ENCODE data around the gene BAIAP2L2.
A peak's percentile ranks its signal among the peaks of the same experiment; 100 is the strongest.
"Not testable (repeated sequence)": the region's sequence is repeated elsewhere in the genome, so short reads cannot be mapped to it uniquely, and the experiment has no call there.

BAIAP2L2 gene

DNA sequence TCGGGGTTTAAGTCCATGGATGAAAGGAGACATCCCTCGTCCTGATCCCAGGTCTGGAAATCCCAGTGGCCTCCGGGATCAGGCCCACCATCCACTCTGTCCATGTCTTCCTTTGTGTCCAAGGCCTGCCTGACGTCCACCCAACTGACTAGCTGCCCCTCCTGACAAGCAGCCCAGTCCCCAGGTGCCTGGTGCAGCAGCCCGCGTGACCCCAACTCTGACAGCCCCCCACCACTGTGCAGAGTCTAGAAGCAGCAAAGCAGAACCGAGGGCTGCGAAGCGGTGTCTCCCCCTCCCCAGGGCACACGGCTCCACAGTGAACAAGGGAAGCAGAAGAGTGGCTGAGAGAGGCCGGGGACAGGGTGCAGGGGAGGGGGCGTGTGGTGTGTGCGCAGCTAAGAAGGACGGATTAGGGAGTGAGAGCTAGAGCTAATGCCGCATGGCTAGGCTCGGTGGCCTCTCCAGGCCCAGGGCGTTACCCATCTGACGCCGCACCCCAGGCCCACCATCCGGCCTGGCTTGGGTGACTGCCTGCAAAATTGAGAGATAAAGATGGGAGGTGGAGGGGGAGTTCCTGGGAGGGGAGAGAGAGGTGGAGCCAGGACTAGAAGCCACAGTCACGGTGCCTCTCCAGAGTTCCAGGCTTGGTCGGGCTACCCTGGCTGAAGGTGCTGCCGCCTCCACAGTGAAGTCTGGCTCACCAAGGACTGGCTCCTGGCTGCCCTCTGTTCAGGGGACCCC lies 16.6 kb upstream of the BAIAP2L2 start:
- DNase-seq: no peak

DNA sequence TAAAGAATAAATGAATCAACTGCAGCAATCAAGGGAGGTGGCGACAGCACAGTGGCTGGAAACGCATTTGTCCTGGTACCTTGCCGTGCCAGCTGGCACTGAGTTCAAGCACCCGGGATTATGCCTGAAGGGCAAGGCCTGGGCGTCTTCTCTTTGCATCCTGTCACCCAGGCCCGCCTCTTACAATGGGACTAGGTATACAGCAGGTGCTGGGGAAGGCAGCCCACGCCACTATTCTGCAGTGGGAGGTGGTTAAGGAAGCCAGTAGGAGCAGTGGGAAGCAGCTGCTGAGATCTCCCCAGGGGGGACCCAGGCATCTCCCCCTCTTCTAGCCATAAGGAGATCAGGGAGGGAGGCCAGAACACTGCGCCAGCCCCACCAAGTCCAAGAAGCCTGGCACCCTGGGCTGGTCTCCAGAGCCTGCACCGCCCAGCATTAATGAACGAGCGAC lies 15.3 kb upstream of the BAIAP2L2 start:
- DNase-seq: no peak

DNA sequence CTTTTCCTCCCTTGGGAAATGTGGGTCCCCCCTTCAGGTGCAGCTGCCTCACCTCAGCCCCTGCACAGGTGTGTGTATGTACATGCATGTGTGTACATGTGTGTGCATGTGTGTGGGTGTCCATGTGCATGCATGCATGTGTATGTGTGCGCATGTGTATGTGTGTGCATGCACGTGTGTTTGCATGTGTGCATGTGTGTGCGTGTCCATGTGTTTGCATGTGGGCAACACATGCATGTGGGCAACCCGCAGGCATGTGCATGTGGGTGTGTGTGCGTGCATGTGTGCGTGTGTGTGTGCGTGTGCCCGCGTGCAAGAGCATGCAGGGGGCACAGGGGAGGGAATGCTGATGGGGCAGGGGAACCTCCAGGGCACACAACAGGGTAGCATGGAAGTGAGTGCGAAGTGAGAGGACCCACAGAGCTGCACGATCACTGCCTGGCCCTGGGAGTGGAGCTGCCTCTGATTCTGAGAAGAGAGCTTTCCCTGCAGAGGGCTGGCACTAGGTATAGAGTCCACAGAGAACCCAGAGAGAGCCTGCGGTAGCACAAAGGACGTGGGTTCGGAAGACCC lies 14.6 kb upstream of the BAIAP2L2 start:
- DNase-seq: no peak

DNA sequence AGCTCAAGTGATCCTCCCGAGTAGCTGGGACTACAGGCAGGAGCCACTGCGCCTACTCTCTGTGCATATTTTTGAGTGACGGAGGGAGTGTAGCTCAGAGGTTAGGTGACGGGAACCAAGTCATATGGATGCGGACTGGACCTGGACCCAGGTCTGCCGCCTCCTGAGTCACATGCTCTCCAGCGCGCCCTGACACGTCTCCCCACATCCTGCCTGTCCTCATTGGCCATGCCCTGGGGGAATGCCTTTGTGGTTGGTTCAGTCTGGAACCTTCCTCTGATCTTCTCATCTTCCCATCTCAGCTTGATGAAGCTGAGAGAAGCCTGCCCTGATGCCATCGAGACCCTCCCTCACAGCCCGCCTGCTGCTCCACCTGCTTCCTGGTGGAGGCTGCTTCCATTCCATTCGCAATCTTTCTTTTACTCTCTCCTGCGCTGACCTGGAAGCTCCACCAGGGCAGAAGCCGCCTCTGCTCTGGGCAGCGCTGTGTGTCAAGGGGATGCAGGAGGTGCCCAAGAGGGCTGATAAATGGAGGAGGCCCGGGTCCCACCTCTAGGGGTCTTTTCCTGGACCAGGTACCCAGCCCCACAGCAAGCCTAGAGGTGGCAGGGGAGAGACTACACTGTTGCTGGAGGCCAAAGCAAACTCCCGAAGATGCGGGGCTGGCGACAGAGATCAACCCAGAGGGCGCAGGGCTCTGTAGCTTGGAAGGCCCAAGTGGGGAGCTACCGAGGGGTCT lies 13.9 kb upstream of the BAIAP2L2 start:
- no peak for DNase-seq

DNA sequence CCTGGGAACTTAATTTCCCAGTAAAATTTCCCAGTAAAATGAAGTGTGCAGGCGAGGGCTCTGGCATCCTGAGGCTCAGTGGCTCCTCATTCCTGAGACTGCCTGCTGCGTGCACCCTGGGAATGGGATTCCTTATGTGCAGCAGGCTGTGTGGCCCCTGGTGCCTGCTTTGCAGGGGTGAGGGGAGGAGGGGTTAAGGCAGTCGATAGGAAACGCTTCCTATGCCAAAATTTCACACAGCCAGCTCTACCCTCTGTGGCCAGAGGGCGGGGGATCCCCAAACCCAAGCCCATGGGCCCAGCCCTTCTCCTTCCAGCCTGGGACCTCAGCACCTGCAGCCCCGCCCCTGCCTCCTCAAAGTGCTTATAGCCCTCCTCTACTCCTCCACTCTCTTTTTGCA lies 12.1 kb upstream of the BAIAP2L2 start:
- DNase-seq: no peak

DNA sequence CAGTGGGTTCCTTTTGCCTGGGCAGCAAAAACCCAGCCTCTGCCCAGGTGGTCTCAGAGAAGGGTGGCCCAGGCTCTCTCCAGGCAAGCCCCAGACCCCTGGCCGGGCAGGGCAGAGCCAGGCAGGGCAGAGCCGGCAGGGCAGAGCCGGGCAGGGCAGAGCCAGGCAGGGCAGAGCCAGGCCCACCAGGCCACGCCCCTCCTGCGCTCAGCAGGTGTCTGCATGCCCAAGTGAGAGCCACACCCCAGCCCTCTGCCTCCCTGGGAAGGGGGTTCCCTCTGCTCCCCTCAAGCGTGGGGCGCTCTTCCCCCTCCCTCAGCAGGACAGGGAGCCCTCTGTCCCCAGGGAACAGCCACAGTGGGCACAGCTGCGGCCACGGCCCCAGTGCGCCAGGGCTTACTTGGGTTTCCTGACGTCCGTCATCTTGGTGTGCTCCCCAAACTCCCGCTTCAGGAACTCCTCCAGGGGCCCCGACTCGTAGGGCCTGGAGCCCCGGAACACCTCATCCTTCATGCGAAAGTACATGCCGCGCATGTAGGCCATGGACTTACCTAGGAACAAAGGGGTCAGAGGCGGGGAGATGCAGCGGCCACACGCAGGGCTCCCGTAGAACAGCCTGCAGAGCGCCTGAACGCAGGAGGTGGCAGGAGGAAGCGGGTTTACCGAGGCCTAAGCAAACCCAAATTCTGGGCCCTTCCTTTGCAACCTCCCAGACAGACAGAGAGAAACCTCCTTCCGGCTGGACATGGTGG lies 10.1 kb upstream of the BAIAP2L2 start:
- DNase-seq: no peak

DNA sequence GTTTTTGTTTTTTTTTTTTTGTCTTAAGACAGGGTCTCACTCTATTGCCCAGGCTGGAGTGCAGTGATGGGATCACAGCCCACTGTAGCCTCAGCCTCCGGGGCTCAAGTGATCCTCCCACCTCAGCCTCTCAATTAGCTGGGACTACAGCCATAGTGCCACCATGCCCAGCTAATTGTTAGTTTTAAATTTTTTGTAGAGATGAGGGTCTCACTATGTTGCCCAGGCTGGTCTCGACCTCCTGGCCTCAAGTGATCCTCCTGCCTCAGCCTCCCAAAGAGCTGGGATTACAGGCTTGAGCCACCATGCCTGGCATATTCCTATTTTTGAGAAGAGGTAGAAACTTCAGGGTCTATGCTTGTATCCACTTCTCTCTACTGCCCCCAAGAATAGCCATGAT lies 8.3 kb upstream of the BAIAP2L2 start:
- not testable (repeated sequence) for DNase-seq

DNA sequence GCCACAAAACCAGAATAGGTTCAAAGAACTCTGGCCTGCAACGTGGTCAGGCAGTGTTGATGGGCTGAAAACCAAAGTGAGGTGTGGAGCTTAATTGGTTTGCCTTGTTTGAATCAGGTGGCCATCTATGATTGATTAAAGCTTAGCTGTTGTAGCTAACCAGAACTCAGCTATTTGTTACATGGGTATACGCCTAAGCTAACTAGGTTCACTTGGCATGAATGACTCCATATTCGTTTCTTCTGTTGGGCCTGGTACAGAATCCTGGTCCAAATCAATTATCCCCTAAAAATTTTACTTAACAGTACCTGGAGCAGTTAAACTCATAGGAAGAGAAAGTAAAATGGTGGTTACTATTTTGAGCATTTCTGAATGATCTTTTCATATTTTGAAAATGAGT lies 7.7 kb upstream of the BAIAP2L2 start:
- no peak for DNase-seq

DNA sequence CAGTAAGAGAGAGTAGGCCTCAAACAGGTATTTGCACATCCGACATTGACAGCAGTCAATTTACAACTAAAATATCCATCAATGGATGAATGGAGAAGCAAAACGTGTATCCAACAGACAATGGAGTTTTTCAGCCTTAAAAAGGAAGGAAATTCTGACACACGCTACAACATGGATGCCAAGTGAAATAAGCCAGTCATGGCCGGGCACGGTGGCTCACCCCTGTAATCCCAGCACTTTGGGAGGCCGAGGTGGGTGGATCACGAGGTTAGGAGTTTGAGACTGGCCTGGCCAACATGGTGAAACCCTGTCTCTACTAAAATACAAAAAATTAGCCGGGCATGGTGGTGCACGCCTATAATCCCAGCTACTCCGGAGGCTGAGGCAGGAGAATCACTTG lies 7.1 kb upstream of the BAIAP2L2 start:
- not testable (repeated sequence) for DNase-seq

DNA sequence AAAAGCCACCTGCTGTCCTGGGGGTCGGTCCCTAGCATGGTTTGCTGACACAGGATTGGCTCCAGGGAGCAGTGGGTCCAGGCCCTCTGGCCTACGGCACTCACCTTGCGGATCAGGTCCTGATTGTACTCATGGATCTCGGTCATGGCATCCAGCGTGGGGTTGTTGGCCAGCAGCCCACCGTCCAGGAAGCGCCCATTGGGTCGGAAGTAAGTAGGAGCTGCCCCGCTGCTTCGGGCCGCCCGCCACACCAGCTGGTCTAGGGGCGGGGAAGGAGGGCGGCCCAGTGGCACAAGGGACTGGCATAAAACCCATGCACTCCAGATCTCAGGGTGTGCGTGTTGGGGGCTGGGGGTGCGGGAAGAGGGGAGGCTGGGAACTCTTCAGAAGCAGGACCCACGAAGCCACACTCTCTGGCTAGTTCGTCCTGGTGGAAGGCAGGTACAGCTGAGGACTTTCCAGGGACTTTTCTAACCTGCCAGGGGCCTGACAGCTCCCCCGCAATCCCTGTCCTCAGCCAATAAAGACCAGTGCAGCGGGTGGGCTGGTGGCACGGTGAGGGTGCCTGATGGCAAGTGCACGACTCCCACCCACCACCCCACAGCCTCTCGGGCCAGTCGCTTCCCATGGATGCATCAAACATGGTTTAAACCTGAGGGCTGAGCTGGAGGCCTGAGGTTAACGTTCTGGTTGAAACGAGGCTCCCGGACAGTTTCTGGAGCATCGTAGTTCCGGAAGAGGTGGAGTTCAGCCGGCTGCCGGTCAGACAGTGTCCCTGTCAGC lies 5.1 kb upstream of the BAIAP2L2 start:
- DNase-seq: no peak

DNA sequence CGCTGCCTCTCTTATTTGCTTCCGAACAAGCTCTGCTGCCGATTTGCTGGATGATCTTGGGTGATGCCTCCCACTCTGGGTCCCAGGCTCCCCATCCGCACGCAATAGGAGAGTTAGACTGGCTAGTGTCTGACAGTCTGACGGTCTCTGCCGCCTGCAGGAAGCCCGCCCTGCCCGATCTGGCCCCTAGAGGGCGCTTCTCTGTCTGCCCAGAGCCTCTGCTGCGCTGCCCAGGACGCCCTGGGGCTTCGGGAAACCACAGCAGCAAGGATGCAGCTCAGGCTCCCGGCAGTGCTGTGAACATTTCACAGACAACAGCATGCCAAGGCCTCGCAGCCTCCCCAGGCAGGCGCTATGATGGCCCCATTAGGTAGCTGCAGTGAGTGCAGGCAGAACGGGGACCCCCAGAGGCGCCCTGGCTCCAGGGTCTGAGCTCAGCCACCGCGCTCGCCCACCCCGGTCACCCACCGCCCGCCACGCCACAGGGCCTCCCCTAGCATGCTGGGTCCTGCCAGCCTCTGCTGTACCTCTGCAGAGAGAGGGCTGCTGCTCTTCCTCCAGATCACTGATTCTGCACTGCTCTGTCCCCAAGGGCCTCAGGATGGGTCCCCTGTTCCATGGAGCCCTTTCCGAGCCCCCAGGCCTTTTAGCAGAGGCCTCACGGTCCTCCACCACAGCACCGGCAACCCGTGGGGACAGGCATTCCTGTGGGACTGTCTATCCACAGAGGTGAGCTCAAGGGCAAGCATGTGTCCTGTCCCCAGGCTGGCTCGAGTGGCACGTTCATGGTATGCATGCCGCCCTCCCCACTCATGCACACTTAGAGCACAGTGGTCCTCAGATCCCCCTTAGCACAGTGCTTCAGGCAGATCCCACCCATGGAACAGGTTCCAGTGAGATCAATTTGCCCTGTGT lies 4.3 kb upstream of the BAIAP2L2 start:
- peak; percentile 66 for DNase-seq

DNA sequence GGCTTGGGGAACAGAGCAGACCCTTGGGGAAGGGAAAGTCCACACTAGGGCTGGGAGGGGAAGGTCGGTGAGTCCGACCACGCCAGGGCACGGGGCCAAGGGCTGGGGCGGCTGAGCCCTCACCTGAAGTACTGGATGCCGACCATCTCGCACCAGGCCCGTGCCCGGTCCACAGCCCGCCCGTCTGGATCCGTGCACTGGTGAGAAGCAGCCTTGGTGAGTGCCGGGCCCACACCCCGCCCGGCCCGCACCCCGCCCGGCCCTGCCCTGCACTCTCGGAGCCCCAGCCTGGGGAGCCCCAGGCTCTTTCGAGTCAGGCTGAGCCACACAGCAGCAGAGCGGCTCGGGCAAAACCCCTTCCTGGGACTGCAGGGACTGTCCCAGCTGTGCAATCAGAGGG lies 1.9 kb upstream of the BAIAP2L2 start:
- DNase-seq: no peak

DNA sequence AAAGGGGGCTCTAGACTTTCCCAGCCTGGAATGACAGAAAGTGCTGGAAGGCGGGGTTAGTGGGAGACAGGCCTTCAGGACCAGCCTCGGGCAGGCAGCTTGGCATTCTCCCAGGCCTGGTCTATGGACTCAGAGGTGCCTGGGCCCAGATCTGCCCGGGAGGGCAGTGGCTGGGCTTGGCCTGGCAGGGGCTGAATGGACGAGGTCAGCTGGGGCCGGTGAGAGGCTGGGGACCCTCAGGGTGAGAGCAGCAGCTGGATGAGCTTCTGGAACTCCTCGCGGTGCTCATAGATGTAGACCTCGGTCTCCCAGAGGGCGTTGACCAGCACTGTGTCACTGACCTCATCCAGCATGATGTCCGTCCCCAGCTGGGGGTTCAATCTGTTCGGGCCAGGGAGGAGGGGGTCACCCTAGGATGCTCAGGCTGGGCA lies 1.5 kb upstream of the BAIAP2L2 start:
- no peak for DNase-seq

DNA sequence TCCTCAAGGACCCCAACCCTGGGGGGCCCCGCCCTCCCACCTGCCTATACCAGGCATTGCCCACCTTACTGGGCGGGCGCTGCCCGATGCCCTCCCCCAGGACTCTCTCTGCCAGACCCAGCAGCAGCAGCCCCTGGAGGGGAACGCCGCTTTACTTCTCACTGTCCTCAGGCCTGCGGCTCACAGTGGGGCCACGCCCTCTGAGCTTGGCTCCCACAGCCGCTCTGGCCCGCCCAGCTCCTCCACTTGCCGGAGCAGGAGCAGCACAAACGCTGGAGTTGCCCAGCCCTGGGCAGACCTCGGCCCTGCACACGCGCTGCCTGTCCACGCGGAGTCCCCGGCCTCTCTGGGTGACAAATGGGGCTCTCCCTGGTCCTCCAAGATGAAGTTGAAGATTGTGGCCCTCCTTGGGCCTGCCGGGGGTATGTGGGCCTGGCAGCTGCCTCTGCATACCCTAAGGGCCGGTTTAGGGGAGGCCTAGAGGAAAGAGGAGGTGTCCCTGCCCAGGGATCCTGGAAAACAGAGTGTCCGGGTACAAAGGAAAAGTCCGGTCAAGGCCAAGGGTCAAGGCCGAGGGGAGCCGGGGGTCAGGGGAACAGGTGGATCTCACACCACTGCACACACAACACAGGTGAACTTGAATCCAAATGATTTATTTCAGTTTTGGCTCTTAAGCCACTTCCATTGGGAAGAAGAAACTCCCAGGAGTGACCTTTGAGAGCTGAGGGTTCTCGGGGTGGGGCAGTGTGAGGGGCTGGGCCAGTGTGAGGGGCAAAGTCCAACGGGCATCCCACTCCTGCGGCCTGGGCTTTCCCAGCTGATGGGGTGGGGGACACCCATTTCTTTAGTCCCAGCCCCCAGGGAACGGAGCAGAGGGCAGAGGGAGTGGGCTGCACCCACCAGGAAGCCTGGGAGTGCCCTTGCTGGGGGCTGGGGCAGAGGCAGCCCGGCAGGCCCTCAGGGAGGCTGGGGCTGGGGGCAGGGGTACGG lies 674 bp upstream of the BAIAP2L2 start:
- no peak for DNase-seq

DNA sequence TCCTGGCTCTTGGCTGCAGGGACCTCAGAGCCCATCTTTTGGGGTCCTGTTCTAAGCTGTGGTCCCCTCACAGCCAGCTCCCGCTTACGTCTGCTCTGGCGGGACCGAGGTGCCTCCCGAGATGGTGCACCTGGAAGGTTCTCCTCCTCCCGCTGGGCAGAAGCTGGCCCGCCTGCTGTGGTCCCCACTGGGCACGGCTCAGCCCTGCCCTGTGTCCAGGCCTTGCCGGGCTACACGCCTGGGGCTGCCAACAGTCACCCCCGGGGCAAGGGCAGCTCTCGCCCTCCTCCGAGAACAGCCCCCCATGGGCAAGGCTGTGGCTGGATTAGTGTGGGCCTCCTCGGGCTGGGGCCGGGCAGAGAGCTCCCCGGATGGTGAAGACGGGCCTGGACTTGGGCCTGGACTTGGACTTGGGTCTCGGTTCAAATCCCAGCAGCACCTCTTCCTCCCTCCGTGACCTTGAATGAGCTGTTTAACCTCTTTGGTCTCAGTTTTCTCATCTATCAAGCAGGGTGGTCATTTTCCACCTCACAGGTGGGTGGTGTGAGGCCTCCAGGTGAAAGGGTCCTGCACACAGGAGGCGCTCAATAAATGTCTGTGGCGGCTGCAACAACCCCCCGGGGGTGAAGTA lies 998 bp downstream of the BAIAP2L2 start:
- no peak for DNase-seq

DNA sequence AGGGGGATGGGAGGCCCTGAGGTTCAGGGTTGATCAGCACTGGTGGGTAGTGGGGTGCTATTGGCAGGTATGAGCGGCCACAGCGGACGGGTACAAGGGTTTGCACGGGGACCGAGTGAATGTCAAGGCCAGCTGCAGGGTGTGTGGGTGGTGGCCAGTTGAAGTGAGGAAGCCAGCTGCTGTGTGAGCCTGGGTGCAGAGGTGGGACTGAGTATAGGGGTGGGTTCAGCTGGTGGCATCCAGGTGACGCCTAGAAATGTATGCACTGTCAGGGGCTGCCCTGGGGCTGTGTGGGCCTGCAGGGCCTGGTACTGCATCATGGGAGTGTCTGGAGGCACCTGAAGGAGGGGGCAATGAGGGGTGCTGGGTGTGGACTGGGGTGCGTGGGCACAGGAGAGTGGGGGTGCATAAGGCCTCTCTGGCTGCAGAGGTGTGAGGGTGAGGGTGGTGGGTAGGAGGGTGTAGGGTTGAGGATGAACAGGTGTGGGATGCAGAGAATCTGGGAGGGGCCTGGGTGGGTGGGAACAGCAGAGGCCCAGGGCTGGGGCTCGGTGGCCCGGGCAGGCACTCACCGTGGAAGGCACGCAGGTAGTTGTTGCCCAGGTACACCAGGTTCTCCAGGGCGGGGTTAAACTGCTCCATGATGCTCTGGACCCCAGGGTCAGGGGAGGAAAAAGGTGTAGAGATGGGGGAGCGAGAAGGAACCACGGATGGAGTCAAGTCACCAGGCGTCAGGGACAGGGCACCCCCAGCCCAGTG lies 1.7 kb downstream of the BAIAP2L2 start:
- DNase-seq: no peak

DNA sequence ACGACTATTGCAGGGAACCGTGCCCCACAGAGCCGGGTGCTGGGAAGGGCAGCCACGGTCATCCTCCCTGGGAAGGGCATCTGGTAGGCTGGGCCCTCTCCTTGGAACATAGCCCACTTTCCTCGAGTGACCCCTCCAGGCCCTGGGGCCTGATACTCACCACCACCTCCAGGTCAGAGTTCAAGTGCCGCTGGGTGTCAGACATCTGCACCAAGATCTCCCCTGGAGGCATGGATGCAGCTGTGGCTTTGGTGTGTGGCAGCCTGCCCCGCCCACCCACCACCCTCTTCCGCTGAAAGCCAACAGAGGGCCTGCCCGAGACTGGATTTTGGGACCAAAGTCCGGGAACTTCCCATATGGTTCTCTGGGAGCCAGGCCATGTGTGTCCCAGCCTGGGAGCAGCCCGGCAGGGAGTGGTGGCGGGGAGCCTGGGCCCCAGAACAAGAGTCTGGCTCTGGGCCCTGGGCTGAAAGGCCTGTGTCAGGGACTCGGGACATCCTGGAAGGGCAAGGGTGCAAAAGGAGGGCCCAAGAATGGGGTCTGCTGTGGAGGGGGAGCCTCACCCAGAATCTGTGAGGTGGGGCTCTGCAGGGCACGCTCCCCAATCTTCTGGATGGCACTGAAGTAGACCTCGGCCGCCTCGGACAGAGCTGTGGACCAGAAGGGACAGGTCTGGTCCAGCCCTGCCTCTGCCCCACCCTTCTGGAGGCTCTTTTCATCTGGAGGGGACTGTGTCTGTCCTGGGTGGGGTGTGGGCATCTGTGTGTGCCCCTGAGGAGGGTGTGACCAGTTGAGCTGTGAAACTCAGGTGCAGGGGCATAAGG lies 2.6 kb downstream of the BAIAP2L2 start:
- DNase-seq: no peak

Data from COR-L47 (cell line).